HUES6 (cell line): ENCODE results near the gene XPO5.

ENCODE experiments used
- H3K27ac ChIP-seq: 2 replicates; pipeline ENCODE4 v1.7.0; 2013; ENCODE audit warnings: low read depth, mild to moderate bottlenecking, low read length, inconsistent platforms
- H3K27me3 ChIP-seq: 2 replicates; pipeline ENCODE4 v1.6.1; 2013; ENCODE audit warnings: low read length; ENCODE audit not compliant: control insufficient read depth, insufficient read depth
- H3K36me3 ChIP-seq: 2 replicates; pipeline ENCODE4 v1.6.1; 2013; ENCODE audit warnings: low read length; ENCODE audit not compliant: control insufficient read depth, insufficient read depth
- H3K4me1 ChIP-seq: 2 replicates; pipeline ENCODE4 v1.6.1; 2013; ENCODE audit warnings: low read length; ENCODE audit not compliant: control insufficient read depth, insufficient read depth
- H3K4me3 ChIP-seq: 2 replicates; pipeline ENCODE4 v1.5.1; 2013; ENCODE audit warnings: low read depth, low read length
- H3K9ac ChIP-seq: one replicate; pipeline ENCODE4 v1.6.1; 2013; ENCODE audit warnings: mild to moderate bottlenecking, low read length
- H3K9me3 ChIP-seq: 2 replicates; pipeline ENCODE4 v1.6.1; 2013; ENCODE audit warnings: low read depth, low read length; ENCODE audit not compliant: control insufficient read depth, insufficient read depth

XPO5 gene

DNA sequence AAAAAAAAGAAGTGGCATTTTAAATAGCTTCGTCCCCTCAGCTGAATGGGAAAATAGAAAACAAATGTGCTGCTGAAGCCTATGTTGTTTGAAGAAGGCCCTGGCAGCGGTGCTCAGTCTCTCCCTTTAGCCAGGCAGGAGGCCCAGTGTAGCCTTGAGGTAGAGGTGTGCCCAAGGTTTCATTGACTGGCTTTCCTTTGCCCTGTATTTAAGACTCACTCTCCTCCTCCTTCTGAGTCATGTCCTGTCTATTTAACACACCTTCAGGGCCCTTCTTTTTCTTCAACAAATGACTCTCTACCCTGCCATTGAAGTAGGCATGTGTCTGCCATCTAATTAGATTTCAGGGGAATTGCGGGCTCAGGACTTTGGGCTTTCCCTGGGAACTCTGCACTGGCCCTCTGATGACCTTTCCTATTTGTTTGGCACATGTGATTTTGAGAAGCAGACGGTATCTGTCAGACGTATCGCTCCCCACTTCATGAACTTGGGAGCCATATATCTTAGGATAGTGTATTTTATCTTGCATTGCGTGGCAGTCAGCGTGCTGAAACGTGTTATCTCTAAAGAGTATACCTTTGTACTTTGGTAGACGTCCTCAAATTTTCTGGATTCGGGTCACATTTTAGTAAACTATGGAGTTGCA lies 94.1 kb downstream of the XPO5 start:
- peaks cover 6% of the 10 kb centered on the region; the same call in 1 of the 2 replicates for H3K36me3 ChIP-seq
- peak overlapping the region; percentile 5 for H3K9ac ChIP-seq
- H3K9me3 ChIP-seq = no peaks in the 10 kb centered on the region
- peaks cover 30% of the 10 kb centered on the region for H3K4me1 ChIP-seq
- H3K4me3 ChIP-seq = no peak overlapping the region
- no peaks in the 10 kb centered on the region for H3K27me3 ChIP-seq
- no peak overlapping the region for H3K27ac ChIP-seq

- Histone ChIP-seq H3K9ac (no peak overlapping the region), H3K27ac (no peak overlapping the region), H3K4me3 (no peak overlapping the region), H3K4me1 (peaks cover 32% of the 10 kb centered on the region), H3K9me3 (no peaks in the 10 kb centered on the region), H3K36me3 (peaks cover 6% of the 10 kb centered on the region; the same call in 1 of the 2 replicates), H3K27me3 (no peaks in the 10 kb centered on the region)
Measured at GRCh38 chr6:43481075-43481474, 94.8 kb downstream of the XPO5 start.

GRCh38 chr6:43478008-43478372 lies 97.8 kb downstream of the XPO5 start:
- Histone ChIP-seq H3K9ac (peak overlapping the region; percentile 78), H3K27ac (peak overlapping the region; percentile 70; the same call in 1 of the 2 replicates), H3K27me3 (no peaks in the 10 kb centered on the region), H3K9me3 (no peaks in the 10 kb centered on the region), H3K36me3 (no peaks in the 10 kb centered on the region), H3K4me1 (peaks cover 32% of the 10 kb centered on the region), H3K4me3 (peak overlapping the region; percentile 71)

GRCh38 chr6:43477235-43478007 lies 98.4 kb downstream of the XPO5 start, which contains the start of gene TJAP1:
Gene TJAP1, plus strand, starts transcription at chr6:43477570. Its CDS starts 21,432 bp downstream, at chr6:43499002.
- Histone ChIP-seq H3K27me3 (no peaks in the 10 kb centered on the region), H3K36me3 (no peaks in the 10 kb centered on the region), H3K27ac (peak within 1 kb of the TSS; percentile 70), H3K9ac (peak within 1 kb of the TSS; percentile 78), H3K9me3 (no peaks in the 10 kb centered on the region), H3K4me1 (peaks cover 30% of the 10 kb centered on the region), H3K4me3 (peak within 1 kb of the TSS; percentile 71)

DNA sequence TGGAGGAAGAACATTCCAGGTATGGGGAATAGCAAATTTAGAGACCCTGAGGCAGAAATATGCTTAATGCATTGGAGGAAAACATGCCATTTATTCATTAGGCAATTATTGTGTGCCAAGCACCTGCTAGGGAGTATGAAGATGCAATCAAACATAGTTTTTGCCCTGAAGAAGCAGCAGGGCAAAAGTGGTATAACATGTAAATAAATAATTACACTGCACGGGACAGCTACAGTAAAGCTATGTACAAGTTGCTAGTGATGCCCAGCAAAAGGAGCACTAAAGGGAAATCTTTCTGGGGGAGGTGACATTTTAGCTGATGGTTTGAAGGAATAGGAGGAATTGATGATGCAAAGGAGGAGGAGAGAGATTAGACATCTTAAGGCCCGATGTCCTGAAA lies 99.1 kb downstream of the XPO5 start:
- Histone ChIP-seq H3K4me3 (peak overlapping the region; percentile 71), H3K9ac (peak overlapping the region; percentile 46), H3K27ac (no peak overlapping the region), H3K27me3 (no peaks in the 10 kb centered on the region), H3K9me3 (no peaks in the 10 kb centered on the region), H3K4me1 (peaks cover 24% of the 10 kb centered on the region), H3K36me3 (no peaks in the 10 kb centered on the region)

GRCh38 chr6:43475516-43475915 lies 100.3 kb downstream of the XPO5 start:
- H3K4me3 ChIP-seq = no peak overlapping the region
- no peaks in the 10 kb centered on the region for H3K36me3 ChIP-seq
- no peaks in the 10 kb centered on the region for H3K27me3 ChIP-seq
- no peak overlapping the region for H3K9ac ChIP-seq
- H3K4me1 ChIP-seq = peaks cover 15% of the 10 kb centered on the region
- no peaks in the 10 kb centered on the region for H3K9me3 ChIP-seq
- no peak overlapping the region for H3K27ac ChIP-seq

DNA sequence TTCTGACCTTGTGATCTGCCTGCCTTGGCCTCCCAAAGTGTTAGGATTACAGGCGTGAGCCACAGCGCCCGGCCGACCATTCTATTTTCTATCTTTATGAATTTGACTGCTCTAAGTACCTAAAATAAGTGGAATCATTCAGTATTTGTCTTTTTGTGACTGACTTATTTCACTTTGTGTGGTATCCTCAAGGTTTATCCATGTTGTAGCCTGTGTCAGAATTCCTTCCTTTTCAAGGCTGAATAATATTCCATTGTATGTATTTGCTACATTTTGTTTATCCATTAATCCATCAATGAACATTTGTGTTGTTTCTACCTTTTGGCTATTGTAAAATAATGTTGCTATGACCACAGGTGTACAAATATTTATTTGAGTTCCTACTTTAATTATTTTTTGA lies 103.3 kb downstream of the XPO5 start:
- Histone ChIP-seq H3K9ac (no peak overlapping the region), H3K4me3 (no peak overlapping the region), H3K36me3 (no peaks in the 10 kb centered on the region), H3K27me3 (no peaks in the 10 kb centered on the region), H3K9me3 (no peaks in the 10 kb centered on the region), H3K4me1 (peaks cover 25% of the 10 kb centered on the region), H3K27ac (no peak overlapping the region)
